Uterus (tissue), 4 donors: ENCODE data around the gene LRFN3. TPM values are rescaled to one million over a fixed set of nuclear protein-coding genes. Genes with fewer than 3 reads are reported as not detected.
"Not testable (repeated sequence)": the region's sequence is repeated elsewhere in the genome, so short reads cannot be mapped to it uniquely, and the experiment has no call there.

Experiments used
- DNase-seq, 2 donors: peaks; one replicate each; pipeline ENCODE4 v3.0.0-alpha.2; 2019 to 2020
- H3K27ac ChIP-seq, 2 donors: fragments of 200-600 bp; sonication (generic); 1 replicate in 1 of 2; 2 replicates in 1 of 2; pipeline ENCODE4 v1.5.1; 2016 to 2018
- H3K27me3 ChIP-seq, 2 donors: fragments of 200-600 bp; sonication (generic); one replicate each; pipeline ENCODE4 v1.5.1; 2018 to 2019; ENCODE audit warnings: control low read depth in 1 of 2
- H3K36me3 ChIP-seq, 2 donors: fragments of 200-600 bp; sonication (generic); one replicate each; pipeline ENCODE4 v1.5.1; 2019; ENCODE audit warnings: control low read depth in 1 of 2
- H3K4me1 ChIP-seq, 2 donors: fragments of 200-600 bp; sonication (generic); one replicate each; pipeline ENCODE4 v1.5.1; 2018 to 2019; ENCODE audit warnings: control low read depth in 1 of 2
- H3K4me3 ChIP-seq, 2 donors: fragments of 200-600 bp; sonication (generic); 1 replicate in 1 of 2; 2 replicates in 1 of 2; pipeline ENCODE4 v1.5.1; 2018 to 2019; ENCODE audit warnings: mild to moderate bottlenecking in 1 of 2
- H3K9me3 ChIP-seq, 2 donors: fragments of 200-600 bp; sonication (generic); one replicate each; pipeline ENCODE4 v1.5.1; 2019; ENCODE audit warnings: control low read depth in 1 of 2
- CTCF ChIP-seq, 4 experiments: fragments of 200-600 bp in 2 of 4; fragments of 450-650 bp in 2 of 4; sonication (generic) in 2 of 4; IDR thresholded peaks; one replicate each; pipeline ENCODE4 v1.5.1; 2016 to 2019; ENCODE audit warnings: antibody characterized with exemption in 4 of 4, mild to moderate bottlenecking in 2 of 4, moderate library complexity in 1 of 4
- POLR2A ChIP-seq, 2 donors: fragments of 450-650 bp; IDR thresholded peaks; one replicate each; pipeline ENCODE4 v1.6.1; 2016; ENCODE audit warnings: antibody characterized with exemption in 2 of 2, mild to moderate bottlenecking in 1 of 2, moderate library complexity in 1 of 2
- intact Hi-C: fragments of 100-400 bp; cut with DNase I; formaldehyde crosslinking; loops from one replicate; pipeline ENCODE4 v1.15.1; 2023; ENCODE audit warnings: low total_unique reads
- total RNA-seq, 4 donors: library from RNA; depleted of rRNA in 3 of 4; stranded (reverse); fragments of >200 nt in 3 of 4; gene quantifications; one replicate each; pipeline versions ENCODE4 v1.1.0 to v1.2.4, GENCODE V29; 2014 to 2023
- donor health status: DM: yes; HTN: yes; CAD: no.

LRFN3 gene
- total RNA-seq, 4 donors from 2014 or later = 3.1 to 22.4 (median 9.6) TPM

GRCh38 chr19:35890113-35890650, 46.0 kb upstream of the LRFN3 start:
- intact Hi-C loops = no loop called here
- DNase-seq = no peak
- TF ChIP-seq CTCF (IDR thresholded peaks at IDR 0.05) (no peak), POLR2A (IDR thresholded peaks at IDR 0.05) (no peak)
- Histone ChIP-seq H3K27me3 (no peaks in the 10 kb centered on the region), H3K27ac (no peak overlapping the region), H3K4me1 (no peaks in the 10 kb centered on the region), H3K4me3 (no peak overlapping the region), H3K9me3 (no peaks in the 10 kb centered on the region), H3K36me3 (no peaks in the 10 kb centered on the region)

- DNase-seq, H3K4me3 ChIP-seq, H3K27ac ChIP-seq, H3K27me3 ChIP-seq, intact Hi-C loops, H3K9me3 ChIP-seq, H3K4me1 ChIP-seq, H3K36me3 ChIP-seq: not testable (repeated sequence)
These were observed 44.4 kb upstream of the LRFN3 start for GRCh38 chr19:35891819-35892218.

GRCh38 chr19:35894342-35894741, 41.8 kb upstream of the LRFN3 start:
- TF ChIP-seq POLR2A (IDR thresholded peaks at IDR 0.05) (no peak), CTCF (IDR thresholded peaks at IDR 0.05) (no peak)
- H3K9me3 ChIP-seq = no peaks in the 10 kb centered on the region
- H3K27me3 ChIP-seq = no peaks in the 10 kb centered on the region
- H3K4me3 ChIP-seq = no peak overlapping the region
- H3K4me1 ChIP-seq = peaks cover 0 to 12% of the 10 kb centered on the region in 2 donors
- DNase-seq = no peak
- H3K36me3 ChIP-seq = no peaks in the 10 kb centered on the region
- intact Hi-C loops = no loop called here
- no peak overlapping the region for H3K27ac ChIP-seq

GRCh38 chr19:35895911-35896642, 40.1 kb upstream of the LRFN3 start:
- TF ChIP-seq POLR2A (IDR thresholded peaks at IDR 0.05) (no peak), CTCF (IDR thresholded peaks at IDR 0.05) (no peak)
- H3K27me3 ChIP-seq = no peaks in the 10 kb centered on the region
- peaks cover 0 to 16% of the 10 kb centered on the region in 2 donors for H3K4me1 ChIP-seq
- DNase-seq = no peak
- no peaks in the 10 kb centered on the region for H3K36me3 ChIP-seq
- H3K4me3 ChIP-seq = no peak overlapping the region
- no peak overlapping the region for H3K27ac ChIP-seq
- intact Hi-C loops = no loop called here
- no peaks in the 10 kb centered on the region for H3K9me3 ChIP-seq

GRCh38 chr19:35896643-35897040, 39.5 kb upstream of the LRFN3 start:
- intact Hi-C loops = no loop called here
- Histone ChIP-seq H3K36me3 (no peaks in the 10 kb centered on the region), H3K4me3 (no peak overlapping the region), H3K27ac (no peak overlapping the region), H3K9me3 (no peaks in the 10 kb centered on the region), H3K27me3 (no peaks in the 10 kb centered on the region), H3K4me1 (peaks cover 0 to 17% of the 10 kb centered on the region in 2 donors)
- TF ChIP-seq CTCF (IDR thresholded peaks at IDR 0.05) (no peak), POLR2A (IDR thresholded peaks at IDR 0.05) (no peak)
- no peak for DNase-seq
